IMR-90 (cell line): ENCODE results near the gene PSMD12. TPM values are rescaled to one million over a fixed set of nuclear protein-coding genes. Genes with fewer than 3 reads are reported as not detected.

Experiments
- ATAC-seq: fragments of 200-7000 bp; cut with Tn5 transposase; 2 replicates; pipeline ENCODE4 v1.9.1; 2020; ENCODE audit warnings: low read depth, mild to moderate bottlenecking, moderate library complexity
- BruUV-seq: library from RNA; stranded (reverse); fragments of 400-500 nt; replicated peaks from 2 replicates; lab custom pipeline; 2021; lab: Mats Ljungman, UMichigan
- CTCF ChIA-PET: fragments of 300-600 bp; formaldehyde crosslinking; extraction: SDS; loops from one replicate; lab custom pipeline; 2021; ENCODE audit warnings: antibody characterized with exemption; lab: Yijun Ruan, JAX
- POLR2A ChIA-PET: fragments of 300-600 bp; sonication (Branson Sonifier 250); formaldehyde crosslinking; loops from one replicate; lab custom pipeline; 2022; ENCODE audit warnings: antibody characterized with exemption; ENCODE audit not compliant: unreplicated experiment; lab: Charles Lee
- DNase-seq: peaks from one replicate; pipeline ENCODE4 v3.0.0; 2013
- H2AFZ ChIP-seq: replicated peaks from 2 replicates; pipeline ENCODE3; 2013; ENCODE audit warnings: low read length, mild to moderate bottlenecking; ENCODE audit not compliant: poor library complexity
- H2AK5ac ChIP-seq: 2 replicates; pipeline ENCODE4 v1.6.1; 2013; ENCODE audit warnings: low read depth, low read length, inconsistent platforms
- H2AK9ac ChIP-seq: replicated peaks from 2 replicates; pipeline ENCODE3; 2013; ENCODE audit warnings: mild to moderate bottlenecking, low read depth, low read length, moderate library complexity; ENCODE audit not compliant: poor library complexity
- H2BK120ac ChIP-seq: 2 replicates; pipeline ENCODE4 v1.6.1; 2013; ENCODE audit warnings: low read depth, low read length, inconsistent platforms
- H2BK15ac ChIP-seq: 3 replicates; pipeline ENCODE4 v1.6.1; 2013; ENCODE audit warnings: low read depth, low read length, inconsistent platforms
- H2BK20ac ChIP-seq: 2 replicates; pipeline ENCODE4 v1.6.1; 2013; ENCODE audit warnings: low read depth, mild to moderate bottlenecking, inconsistent platforms, low read length, moderate library complexity
- H2BK5ac ChIP-seq: 2 replicates; pipeline ENCODE4 v1.6.1; 2013; ENCODE audit warnings: mild to moderate bottlenecking, low read depth, low read length, inconsistent platforms; ENCODE audit not compliant: poor library complexity, severe bottlenecking
- H3K14ac ChIP-seq: replicated peaks from 2 replicates; pipeline ENCODE4 v1.6.1; 2013; ENCODE audit warnings: low read depth, low read length, inconsistent platforms
- H3K18ac ChIP-seq: 2 replicates; pipeline ENCODE4 v1.6.1; 2013; ENCODE audit warnings: low read depth, low read length, control low read depth
- H3K23ac ChIP-seq: 2 replicates; pipeline ENCODE4 v1.6.1; 2013; ENCODE audit warnings: low read depth, low read length, inconsistent platforms
- H3K27ac ChIP-seq: 2 replicates; pipeline ENCODE4 v1.5.1; 2013; ENCODE audit warnings: mild to moderate bottlenecking, control low read depth, low read length; ENCODE audit not compliant: insufficient read depth
- H3K27me3 ChIP-seq: 2 replicates; pipeline ENCODE4 v1.6.1; 2013; ENCODE audit warnings: low read length; ENCODE audit not compliant: control insufficient read depth, insufficient read depth
- H3K36me3 ChIP-seq: 2 replicates; pipeline ENCODE4 v1.6.1; 2013; ENCODE audit warnings: low read length, mixed read lengths; ENCODE audit not compliant: control insufficient read depth, insufficient read depth
- H3K4ac ChIP-seq: 2 replicates; pipeline ENCODE4 v1.6.1; 2013; ENCODE audit warnings: low read depth, low read length, inconsistent platforms
- H3K4me1 ChIP-seq: 2 replicates; pipeline ENCODE4 v1.6.1; 2013; ENCODE audit warnings: low read length, mixed read lengths; ENCODE audit not compliant: control insufficient read depth, insufficient read depth
- H3K4me2 ChIP-seq: 2 replicates; pipeline ENCODE4 v1.6.1; 2013; ENCODE audit warnings: low read depth, mild to moderate bottlenecking, control low read depth, low read length, moderate library complexity
- H3K4me3 ChIP-seq: 2 replicates; pipeline ENCODE4 v1.5.1; 2013; ENCODE audit warnings: low read depth, mild to moderate bottlenecking, control low read depth, low read length, moderate library complexity; ENCODE audit not compliant: insufficient read depth
- H3K56ac ChIP-seq: 2 replicates; pipeline ENCODE4 v1.6.1; 2013; ENCODE audit warnings: low read length, inconsistent platforms; ENCODE audit not compliant: insufficient read depth; ENCODE audit errors: extremely low read depth
- H3K79me1 ChIP-seq, 2 experiments: 2 replicates each; pipeline ENCODE4 v1.6.1; 2013; ENCODE audit warnings: low read length in 2 of 2, inconsistent platforms in 1 of 2, low read depth in 1 of 2
- H3K9ac ChIP-seq: 2 replicates; pipeline ENCODE4 v1.6.1; 2013; ENCODE audit warnings: low read depth, low read length, control low read depth
- H3K9me1 ChIP-seq: 2 replicates; pipeline ENCODE4 v1.6.1; 2013; ENCODE audit warnings: low read length, inconsistent platforms; ENCODE audit not compliant: insufficient read depth
- H3K9me3 ChIP-seq: 2 replicates; pipeline ENCODE4 v1.6.1; 2013; ENCODE audit warnings: low read length; ENCODE audit not compliant: control insufficient read depth, insufficient read depth
- H4K20me1 ChIP-seq: 2 replicates; pipeline ENCODE4 v1.6.1; 2013; ENCODE audit warnings: low read length, inconsistent platforms; ENCODE audit not compliant: insufficient read depth
- H4K5ac ChIP-seq: 2 replicates; pipeline ENCODE4 v1.6.1; 2013; ENCODE audit warnings: mild to moderate bottlenecking, low read depth, low read length, control low read depth
- H4K8ac ChIP-seq, 2 experiments: 2 replicates each; pipeline ENCODE4 v1.6.1; 2013; ENCODE audit warnings: low read depth in 2 of 2, low read length in 2 of 2, control low read depth in 1 of 2, inconsistent platforms in 1 of 2
- H4K91ac ChIP-seq: 2 replicates; pipeline ENCODE4 v1.6.1; 2013; ENCODE audit warnings: low read depth, low read length, inconsistent platforms; ENCODE audit not compliant: insufficient read depth
- BHLHE40 ChIP-seq: fragments of 150-350 bp; IDR thresholded peaks from 2 replicates; pipeline ENCODE4 v1.6.1; 2016; ENCODE audit warnings: mild to moderate bottlenecking, low read depth, low read length
- CHD1 ChIP-seq: IDR thresholded peaks from 2 replicates; pipeline ENCODE4 v1.6.1; 2012; ENCODE audit warnings: low read depth, low read length, improper control_type of control experiment
- CTCF ChIP-seq: conservative IDR thresholded peaks from 2 replicates; pipeline ENCODE4 v1.5.1; 2012; ENCODE audit warnings: mild to moderate bottlenecking, low read depth, low read length, improper control_type of control experiment
- ELK1 ChIP-seq: fragments of 150-350 bp; IDR thresholded peaks from 2 replicates; pipeline ENCODE4 v1.6.1; 2016; ENCODE audit warnings: low read depth, mild to moderate bottlenecking, low read length, moderate library complexity, borderline replicate concordance
- FOS ChIP-seq: fragments of 150-350 bp; IDR thresholded peaks from 2 replicates; pipeline ENCODE4 v1.6.1; 2016; ENCODE audit warnings: low read depth, low read length
- MAZ ChIP-seq: IDR thresholded peaks from 2 replicates; pipeline ENCODE4 v1.6.1; 2012; ENCODE audit warnings: low read depth, mild to moderate bottlenecking, low read length, improper control_type of control experiment, moderate library complexity, borderline replicate concordance
- MXI1 ChIP-seq: IDR thresholded peaks from 2 replicates; pipeline ENCODE4 v1.6.1; 2012; ENCODE audit warnings: low read depth, mild to moderate bottlenecking, low read length, moderate library complexity, borderline replicate concordance
- POLR2A ChIP-seq: IDR thresholded peaks from 2 replicates; pipeline ENCODE4 v1.6.1; 2012; ENCODE audit warnings: mild to moderate bottlenecking, low read depth, low read length
- RAD21 ChIP-seq: IDR thresholded peaks from 2 replicates; pipeline ENCODE4 v1.6.1; 2012; ENCODE audit warnings: low read length, improper control_type of control experiment
- RCOR1 ChIP-seq: IDR thresholded peaks from 2 replicates; pipeline ENCODE4 v1.6.1; 2012; ENCODE audit warnings: mild to moderate bottlenecking, low read length, improper control_type of control experiment; ENCODE audit not compliant: insufficient replicate concordance
- RFX5 ChIP-seq: IDR thresholded peaks from 2 replicates; pipeline ENCODE4 v1.8.0; 2012; ENCODE audit warnings: low read depth, mild to moderate bottlenecking, low read length, moderate library complexity
- SMC3 ChIP-seq: fragments of 150-350 bp; IDR thresholded peaks from 2 replicates; pipeline ENCODE4 v1.6.1; 2016; ENCODE audit warnings: low read depth, mild to moderate bottlenecking, antibody characterized with exemption, low read length, moderate library complexity
- USF2 ChIP-seq: fragments of 150-350 bp; IDR thresholded peaks from 2 replicates; pipeline ENCODE4 v1.6.1; 2017; ENCODE audit warnings: mild to moderate bottlenecking, antibody characterized with exemption, low read length, low read depth
- WGBS, 2 experiments: methylation state at CpG; one replicate each; pipeline versions ENCODE4 v1.1.5 to v1.1.7; 2013; ENCODE audit warnings: missing lambda C conversion rate in 2 of 2; ENCODE audit not compliant: insufficient read length in 1 of 2; ENCODE audit errors: extremely low coverage in 2 of 2; 5-methylcytosine and 5-hydroxymethylcytosine counted together
- dilution Hi-C: fragments of 300-500 bp; cut with HindIII; formaldehyde crosslinking; loops from one replicate; pipeline ENCODE4 v1.14.3; 2018; ENCODE audit warnings: low sequenced_read_pairs; ENCODE audit not compliant: unreplicated experiment
- in situ Hi-C: fragments of 300-500 bp; cut with MboI; formaldehyde crosslinking; loops from 3 replicates; pipeline ENCODE4 v1.14.3; 2019; ENCODE audit warnings: low sequenced_read_pairs, inconsistent platforms, mixed read lengths
- intact Hi-C: fragments of 100-400 bp; cut with micrococcal nuclease; formaldehyde crosslinking; loops from 2 replicates; pipeline ENCODE4 v1.10.0; 2022
- polyA plus RNA-seq, 3 experiments: library from polyadenylated mRNA; depleted of rRNA; stranded (reverse); fragments of >200 nt; gene quantifications; 2 replicates each; pipeline ENCODE4 v1.2.3, GENCODE V29; 2012; ENCODE audit warnings: low replicate concordance in 1 of 3
- total RNA-seq: library from RNA; depleted of rRNA; stranded (reverse); fragments of >200 nt; gene quantifications from 2 replicates; pipeline ENCODE4 v1.2.3, GENCODE V29; 2012

PSMD12 gene
- total and polyA plus RNA-seq, 2 of the 4 experiments (the other 2 are of a cell fraction): 17.9 to 39.7 TPM

GRCh38 chr17:67374329-67375053 is 8.1 kb upstream of the PSMD12 start (continued):
- TF ChIP-seq RCOR1: no peak
- TF ChIP-seq MXI1: no peak

GRCh38 chr17:67372751-67373150 is 6.4 kb upstream of the PSMD12 start:
- H3K27ac ChIP-seq: no peak overlapping the region
- H3K79me1 ChIP-seq: peaks cover 0 to 4% of the 10 kb centered on the region in 2 experiments; a peak in 1 of 4 replicates
- no peak overlapping the region for H3K23ac ChIP-seq
- H3K9me3 ChIP-seq: no peaks in the 10 kb centered on the region
- no peaks in the 10 kb centered on the region; the same call in 1 of the 2 replicates for H3K9me1 ChIP-seq
- no peak overlapping the region for H3K56ac ChIP-seq
- no peak for DNase-seq
- H2BK120ac ChIP-seq: no peak overlapping the region
- H4K20me1 ChIP-seq: no peaks in the 10 kb centered on the region
- no peak overlapping the region for H2AK9ac ChIP-seq
- no peak overlapping the region for H3K18ac ChIP-seq
- H3K4me2 ChIP-seq: no peak overlapping the region
- no peak overlapping the region for H2BK5ac ChIP-seq
- no peak overlapping the region for H3K14ac ChIP-seq
- H4K5ac ChIP-seq: no peak overlapping the region
- no peaks in the 10 kb centered on the region for H3K27me3 ChIP-seq
- no peak overlapping the region for H2AFZ ChIP-seq
- ATAC-seq: no peak
- in situ Hi-C loops: loop anchor here (5.0 kb wide), 1 partner anchor 315 kb away; no protein-coding TSS in a partner anchor
- H2AK5ac ChIP-seq: no peak overlapping the region
- H4K91ac ChIP-seq: no peak overlapping the region
- no TSS peak for BruUV-seq
- H3K4me3 ChIP-seq: no peak overlapping the region
- H4K8ac ChIP-seq: no peak overlapping the region
- dilution Hi-C loops: no loop called here
- intact Hi-C loops: no loop called here
- no peak overlapping the region for H3K4ac ChIP-seq
- no peak overlapping the region for H3K9ac ChIP-seq
- ChIA-PET POLR2A (no interaction called here), CTCF (no interaction called here)
- no peak overlapping the region for H2BK20ac ChIP-seq
- H3K4me1 ChIP-seq: peaks cover 5% of the 10 kb centered on the region
- H3K36me3 ChIP-seq: no peaks in the 10 kb centered on the region
- no peak overlapping the region for H2BK15ac ChIP-seq
- WGBS, 2 experiments: no CpG with 5 or more reads among the region's 1 CpG
- TF ChIP-seq CTCF: no peak
- TF ChIP-seq FOS: no peak
- TF ChIP-seq MXI1: no peak
- no peak for TF ChIP-seq USF2
- TF ChIP-seq SMC3: no peak
- TF ChIP-seq RFX5: no peak
- TF ChIP-seq ELK1: no peak
- TF ChIP-seq RCOR1: no peak
- no peak for TF ChIP-seq BHLHE40
- no peak for TF ChIP-seq CHD1
- no peak for TF ChIP-seq MAZ
- no peak for TF ChIP-seq RAD21
- no peak for TF ChIP-seq POLR2A
